Type B pancreatic cell (in vitro differentiated cells): Measurements from ENCODE around the gene NPR2. TPM values are rescaled to one million over a fixed set of nuclear protein-coding genes. Genes with fewer than 3 reads are reported as not detected.

ENCODE experiments used
- DNase-seq: peaks from one replicate; pipeline ENCODE4 v3.0.0; 2021; ENCODE audit warnings: mixed read lengths; ENCODE audit not compliant: unreplicated experiment; ENCODE audit errors: extremely low spot score
- H3K27ac Mint-ChIP-seq: 2 replicates; pipeline ENCODE4 v1.8.0; 2021; ENCODE audit warnings: mild to moderate bottlenecking, mixed read lengths
- H3K27me3 Mint-ChIP-seq: 2 replicates; pipeline ENCODE4 v1.8.0; 2021; ENCODE audit warnings: mixed read lengths
- H3K36me3 Mint-ChIP-seq: 2 replicates; pipeline ENCODE4 v1.8.0; 2021; ENCODE audit warnings: mixed read lengths
- H3K4me1 Mint-ChIP-seq: one replicate; pipeline ENCODE4 v1.8.0; 2021; ENCODE audit warnings: mixed read lengths; ENCODE audit not compliant: unreplicated experiment
- H3K4me3 Mint-ChIP-seq: 2 replicates; pipeline ENCODE4 v1.8.0; 2021; ENCODE audit warnings: mild to moderate bottlenecking, mixed read lengths
- H3K9me3 Mint-ChIP-seq: 2 replicates; pipeline ENCODE4 v1.8.0; 2021; ENCODE audit warnings: mixed read lengths
- CTCF ChIP-seq: fragments of 200-600 bp; sonication (generic); conservative IDR thresholded peaks from 2 replicates; pipeline ENCODE4 v1.5.0; 2021; ENCODE audit warnings: antibody characterized with exemption, mild to moderate bottlenecking
- total RNA-seq: library from RNA; stranded (reverse); gene quantifications from 2 replicates; pipeline ENCODE4 v1.2.1, GENCODE V29; 2021; ENCODE audit warnings: low replicate concordance

Gene NPR2
- total RNA-seq, 1 donor from 2014 or later: 23.3 TPM

- Mint-ChIP-seq H3K27ac (no peak overlapping the region), H3K4me3 (peak overlapping the region; percentile 21), H3K27me3 (no peaks in the 10 kb centered on the region), H3K4me1 (no peaks in the 10 kb centered on the region), H3K36me3 (peaks cover 21% of the 10 kb centered on the region), H3K9me3 (no peaks in the 10 kb centered on the region)
- TF ChIP-seq CTCF: no peak
- DNase-seq: no peak
Observed at GRCh38 chr9:35753466-35753865, 37.9 kb upstream of the NPR2 start.

DNA sequence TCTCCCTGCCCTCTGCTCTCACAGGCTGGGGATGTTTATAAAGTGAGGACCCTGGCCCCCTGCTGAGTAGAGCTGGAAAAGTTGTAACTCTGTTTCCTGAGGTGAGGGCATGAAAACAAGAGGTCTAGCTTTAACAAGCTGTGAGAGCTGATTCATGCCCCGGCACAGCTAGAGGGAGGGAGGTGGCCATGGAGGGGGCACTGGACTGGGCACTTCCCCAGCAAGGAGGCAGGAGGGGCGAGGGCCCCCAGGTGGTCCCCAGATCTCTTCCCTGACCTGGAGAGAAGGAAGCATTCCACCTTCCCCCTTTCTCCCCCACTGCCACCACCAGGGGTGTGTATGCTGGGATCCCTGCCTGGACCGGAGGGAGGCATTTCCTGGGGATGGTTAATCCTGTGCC lies 37.1 kb upstream of the NPR2 start, which contains the start of gene MSMP:
Gene MSMP (minus strand): TSS at position 13 of the 400 bp plus-strand sequence. CDS start 147 bp downstream, outside the sequence.
- no peak for TF ChIP-seq CTCF
- DNase-seq: no peak
- peaks cover 21% of the 10 kb centered on the region for H3K36me3 Mint-ChIP-seq
- no peak within 1 kb of the TSS for H3K27ac Mint-ChIP-seq
- H3K9me3 Mint-ChIP-seq: no peaks in the 10 kb centered on the region
- no peaks in the 10 kb centered on the region for H3K27me3 Mint-ChIP-seq
- H3K4me1 Mint-ChIP-seq: no peaks in the 10 kb centered on the region
- peak within 1 kb of the TSS; percentile 21 for H3K4me3 Mint-ChIP-seq

- Mint-ChIP-seq H3K9me3 (no peaks in the 10 kb centered on the region), H3K4me3 (no peak overlapping the region), H3K4me1 (no peaks in the 10 kb centered on the region), H3K27ac (no peak overlapping the region), H3K36me3 (peaks cover 21% of the 10 kb centered on the region), H3K27me3 (no peaks in the 10 kb centered on the region)
- TF ChIP-seq CTCF: no peak
- DNase-seq: no peak
Observed at GRCh38 chr9:35755071-35755470, 36.3 kb upstream of the NPR2 start.

GRCh38 chr9:35756275-35757225 lies 34.8 kb upstream of the NPR2 start:
- Mint-ChIP-seq H3K9me3 (no peaks in the 10 kb centered on the region), H3K4me1 (peaks cover 11% of the 10 kb centered on the region), H3K27ac (peak overlapping the region; percentile 93), H3K4me3 (peak overlapping the region; percentile 95), H3K36me3 (peaks cover 25% of the 10 kb centered on the region), H3K27me3 (no peaks in the 10 kb centered on the region)
- peak; percentile 72 for TF ChIP-seq CTCF
- no peak for DNase-seq

DNA sequence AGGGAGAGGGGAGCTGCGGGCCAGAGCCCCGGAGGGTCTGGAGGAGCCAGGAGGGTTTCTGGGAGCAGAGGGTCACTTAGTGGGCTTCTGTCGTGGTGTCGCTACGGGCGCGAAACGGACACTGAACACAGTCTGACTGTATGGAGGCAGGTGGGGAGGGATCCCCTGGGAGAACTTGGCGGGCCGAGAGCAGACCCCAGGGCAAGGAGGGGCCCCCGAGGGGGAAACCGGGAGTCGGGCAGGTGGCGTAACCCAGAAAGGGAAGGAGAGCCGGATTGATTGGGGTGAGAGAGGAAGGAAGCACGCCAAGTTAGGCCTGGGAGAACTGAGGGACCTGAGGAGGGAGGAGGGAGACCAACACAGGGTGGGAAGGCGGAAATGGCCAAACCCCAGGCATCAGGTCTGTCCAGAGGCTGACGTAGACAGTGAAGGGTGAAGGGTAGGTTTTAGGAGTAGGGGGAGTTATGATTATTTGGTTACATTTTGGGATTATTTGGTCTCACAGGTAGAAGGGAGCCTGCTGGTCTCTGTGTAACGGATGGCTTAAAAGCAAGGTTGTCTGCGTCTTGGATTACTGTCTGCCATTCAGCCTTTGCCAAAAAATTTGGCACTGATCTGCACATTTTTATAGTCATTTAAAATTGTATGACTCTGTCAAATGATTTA lies 34.0 kb upstream of the NPR2 start:
- H3K27ac Mint-ChIP-seq: peak overlapping the region; percentile 93
- peak overlapping the region; percentile 95 for H3K4me3 Mint-ChIP-seq
- DNase-seq: no peak
- no peak for TF ChIP-seq CTCF
- H3K36me3 Mint-ChIP-seq: peaks cover 21% of the 10 kb centered on the region
- peaks cover 11% of the 10 kb centered on the region for H3K4me1 Mint-ChIP-seq
- no peaks in the 10 kb centered on the region for H3K9me3 Mint-ChIP-seq
- no peaks in the 10 kb centered on the region for H3K27me3 Mint-ChIP-seq
